B cell (primary cell): ENCODE results near the gene PSEN1. TPM values are rescaled to one million over a fixed set of nuclear protein-coding genes. Genes with fewer than 3 reads are reported as not detected.

Source experiments
- ATAC-seq: fragments of 200-7000 bp; cut with Tn5 transposase; one replicate; pipeline ENCODE4 v1.10.0; 2021; ENCODE audit warnings: low read depth, mild to moderate bottlenecking, moderate number of reproducible peaks, moderate library complexity
- CTCF ChIA-PET: fragments of 350-600 bp; sonication (Branson Sonifier 250); formaldehyde crosslinking; loops from one replicate; lab custom pipeline; 2021; ENCODE audit warnings: antibody characterized with exemption, inconsistent platforms; lab: Charles Lee
- POLR2A ChIA-PET: fragments of 350-600 bp; sonication (Branson Sonifier 250); formaldehyde crosslinking; loops from one replicate; lab custom pipeline; 2021; ENCODE audit warnings: antibody characterized with exemption; lab: Charles Lee
- DNase-seq: peaks from one replicate; pipeline ENCODE4 v3.0.0; 2013
- H2AFZ ChIP-seq: 2 replicates; pipeline ENCODE4 v1.6.1; 2012; ENCODE audit warnings: mild to moderate bottlenecking, low read depth, low read length; ENCODE audit not compliant: insufficient read depth, poor library complexity, severe bottlenecking
- H3K27ac ChIP-seq, 2 donors: 1 replicate in 1 of 2; 2 replicates in 1 of 2; pipeline ENCODE4 v1.5.1; 2012 to 2013; ENCODE audit warnings: low read length in 2 of 2, mild to moderate bottlenecking in 2 of 2, moderate library complexity in 1 of 2
- H3K27me3 ChIP-seq, 4 experiments: fragments of 200-600 bp in 1 of 4; sonication (generic) in 1 of 4; replicated peaks in 1 of 4; 1 replicate in 2 of 4; 2 replicates in 2 of 4; pipeline versions ENCODE4 v1.6.1 to v1.7.0; 2013 to 2016; ENCODE audit warnings: low read length in 3 of 4, mild to moderate bottlenecking in 2 of 4, mixed read lengths in 1 of 4, moderate library complexity in 1 of 4; ENCODE audit not compliant: insufficient read depth in 4 of 4, control insufficient read depth in 3 of 4; ENCODE audit errors: control extremely low read depth in 1 of 4
- H3K36me3 ChIP-seq, 2 experiments: replicated peaks in 1 of 2; 1 replicate in 1 of 2; 2 replicates in 1 of 2; pipeline versions ENCODE4 v1.6.1 to v1.7.1; 2013; ENCODE audit warnings: low read length in 1 of 2; ENCODE audit not compliant: insufficient read depth in 2 of 2, control insufficient read depth in 1 of 2; ENCODE audit errors: control extremely low read depth in 1 of 2, extremely low read depth in 1 of 2
- H3K4me1 ChIP-seq, 2 donors: fragments of 200-600 bp in 1 of 2; sonication (generic) in 1 of 2; 1 replicate in 1 of 2; 2 replicates in 1 of 2; pipeline versions ENCODE4 v1.5.1 to v1.6.1; 2013 to 2017; ENCODE audit warnings: low read length in 2 of 2; ENCODE audit not compliant: control insufficient read depth in 2 of 2, insufficient read depth in 2 of 2
- H3K4me2 ChIP-seq: replicated peaks from 2 replicates; pipeline ENCODE3; 2012; ENCODE audit warnings: mild to moderate bottlenecking, low read depth, low read length; ENCODE audit not compliant: poor library complexity, severe bottlenecking
- H3K4me3 ChIP-seq, 5 experiments: fragments of 200-600 bp in 1 of 5; sonication (generic) in 1 of 5; 1 replicate in 3 of 5; 2 replicates in 2 of 5; pipeline versions ENCODE4 v1.5.1 to v1.7.0; 2011 to 2016; ENCODE audit warnings: low read length in 4 of 5, mild to moderate bottlenecking in 4 of 5, low read depth in 2 of 5, control low read depth in 1 of 5, moderate library complexity in 1 of 5; ENCODE audit not compliant: insufficient read depth in 1 of 5; ENCODE audit errors: control extremely low read depth in 1 of 5, extremely low read depth in 1 of 5
- H3K79me2 ChIP-seq: fragments of 200-600 bp; sonication (generic); one replicate; pipeline ENCODE4 v1.6.0; 2016; ENCODE audit warnings: low read length; ENCODE audit not compliant: control insufficient read depth, insufficient read depth
- H3K9ac ChIP-seq: fragments of 200-600 bp; sonication (generic); 2 replicates; pipeline ENCODE4 v1.6.1; 2017; ENCODE audit warnings: mild to moderate bottlenecking, low read length, moderate library complexity
- H3K9me3 ChIP-seq, 3 donors: one replicate each; pipeline versions ENCODE4 v1.6.1 to v1.7.1; 2013; ENCODE audit warnings: low read length in 2 of 3; ENCODE audit not compliant: control insufficient read depth in 2 of 3, insufficient read depth in 1 of 3; ENCODE audit errors: control extremely low read depth in 1 of 3
- H4K20me1 ChIP-seq: 2 replicates; pipeline ENCODE4 v1.6.0; 2012; ENCODE audit warnings: mild to moderate bottlenecking, low read length; ENCODE audit not compliant: insufficient read depth, control insufficient read depth, poor library complexity, severe bottlenecking
- H3K27ac Mint-ChIP-seq: one replicate; pipeline ENCODE4 v1.8.0; 2021; ENCODE audit warnings: mixed read lengths
- H3K27me3 Mint-ChIP-seq: one replicate; pipeline ENCODE4 v1.8.0; 2021; ENCODE audit warnings: mixed read lengths
- H3K4me1 Mint-ChIP-seq: one replicate; pipeline ENCODE4 v1.8.0; 2021; ENCODE audit warnings: mixed read lengths
- H3K4me3 Mint-ChIP-seq: one replicate; pipeline ENCODE4 v1.8.0; 2021; ENCODE audit warnings: mixed read lengths
- H3K9me3 Mint-ChIP-seq: one replicate; pipeline ENCODE4 v1.8.0; 2022; ENCODE audit warnings: mixed read lengths; ENCODE audit not compliant: insufficient read depth
- CTCF ChIP-seq: fragments of 200-600 bp; IDR thresholded peaks from one replicate; pipeline ENCODE4 v1.8.0; 2022; ENCODE audit warnings: antibody characterized with exemption, mild to moderate bottlenecking
- EZH2 ChIP-seq: IDR thresholded peaks from 2 replicates; pipeline ENCODE4 v1.6.1; 2012; ENCODE audit warnings: borderline replicate concordance, low read depth, mild to moderate bottlenecking, moderate library complexity, low read length; ENCODE audit not compliant: insufficient read depth, poor library complexity, severe bottlenecking
- WGBS: methylation state at CpG from one replicate; pipeline ENCODE4 v1.1.5; 2013; ENCODE audit warnings: missing lambda C conversion rate; ENCODE audit not compliant: insufficient coverage; 5-methylcytosine and 5-hydroxymethylcytosine counted together
- intact Hi-C: fragments of 100-400 bp; cut with micrococcal nuclease; formaldehyde crosslinking; loops from one replicate; pipeline ENCODE4 v1.10.0; 2022
- polyA plus RNA-seq: library from polyadenylated mRNA; depleted of rRNA; stranded (reverse); fragments of >200 nt; gene quantifications from 2 replicates; pipeline ENCODE4 v1.2.3, GENCODE V29; 2012
- total RNA-seq, 2 donors: library from RNA; stranded (reverse); fragments of 120-200 nt in 1 of 2; gene quantifications; 1 replicate in 1 of 2; 2 replicates in 1 of 2; pipeline versions ENCODE4 v1.2.3 to v1.2.4, GENCODE V29; 2013 to 2022

PSEN1 gene
- total and polyA plus RNA-seq, 2 donors (not counting 1 experiment from before 2014, with no cell fraction given), result 10.2 to 75.9 TPM

GRCh38 chr14:73091044-73091443 lies 45.3 kb upstream of the PSEN1 start:
- Histone ChIP-seq H3K27me3 (no peaks in the 10 kb centered on the region), H3K9me3 (no peaks in the 10 kb centered on the region), H4K20me1 (peaks cover 53% of the 10 kb centered on the region), H3K27ac (no peak overlapping the region), H3K4me1 (no peaks in the 10 kb centered on the region), H3K79me2 (peaks cover 82% of the 10 kb centered on the region), H2AFZ (no peak overlapping the region), H3K4me2 (no peak overlapping the region), H3K4me3 (no peak overlapping the region), H3K9ac (no peak overlapping the region), H3K36me3 (peaks cover 0 to 67% of the 10 kb centered on the region in 2 experiments)
- H3K27ac Mint-ChIP-seq, result no peak overlapping the region
- ChIA-PET CTCF (no interaction called here), POLR2A (no interaction called here)
- ATAC-seq (no peak), DNase-seq (no peak)
- intact Hi-C loops, result no loop called here
- H3K4me1 Mint-ChIP-seq, result no peaks in the 10 kb centered on the region
- WGBS, result 100% methylated on average over 1 of the region's 2 CpGs
- TF ChIP-seq EZH2 (no peak), CTCF (no peak)
- no peak overlapping the region for H3K4me3 Mint-ChIP-seq
- no peaks in the 10 kb centered on the region for H3K27me3 Mint-ChIP-seq
- H3K9me3 Mint-ChIP-seq, result no peaks in the 10 kb centered on the region

GRCh38 chr14:73097421-73097820 lies 38.9 kb upstream of the PSEN1 start:
- 98% methylated on average over 11 of the region's 11 CpGs for WGBS
- peaks cover 25% of the 10 kb centered on the region for H4K20me1 ChIP-seq
- Mint-ChIP-seq H3K4me1 (no peaks in the 10 kb centered on the region), H3K4me3 (no peak overlapping the region), H3K9me3 (no peaks in the 10 kb centered on the region), H3K27ac (no peak overlapping the region), H3K27me3 (no peaks in the 10 kb centered on the region)
- intact Hi-C loops, result no loop called here
- peaks cover 1 to 70% of the 10 kb centered on the region in 2 experiments for H3K36me3 ChIP-seq
- no peaks in the 10 kb centered on the region for H3K4me1 ChIP-seq
- ATAC-seq (no peak), DNase-seq (no peak)
- ChIA-PET POLR2A (no interaction called here), CTCF (interaction anchor here (0.7 kb wide), 1 partner anchor 1200 kb away, joined by 3 read pairs; no protein-coding TSS in a partner anchor)
- TF ChIP-seq CTCF (no peak), EZH2 (no peak)
- H3K4me2 ChIP-seq, result no peak overlapping the region
- H3K9ac ChIP-seq, result no peak overlapping the region
- H2AFZ ChIP-seq, result no peak overlapping the region
- no peaks in the 10 kb centered on the region for H3K27me3 ChIP-seq
- H3K79me2 ChIP-seq, result peaks cover 36% of the 10 kb centered on the region
- no peaks in the 10 kb centered on the region for H3K9me3 ChIP-seq
- no peak overlapping the region for H3K27ac ChIP-seq
- H3K4me3 ChIP-seq, result no peak overlapping the region
